Smooth muscle cell (in vitro differentiated cells): Measurements from ENCODE around the gene PCYT1A. TPM values are rescaled to one million over a fixed set of nuclear protein-coding genes. Genes with fewer than 3 reads are reported as not detected.
"Not testable (repeated sequence)": the region's sequence is repeated elsewhere in the genome, so short reads cannot be mapped to it uniquely, and the experiment has no call there.

Experiments used
- DNase-seq: peaks from one replicate; lab custom pipeline; 2025; ENCODE audit not compliant: unreplicated experiment; lab: John Stamatoyannopoulos, UW
- H2AFZ ChIP-seq: fragments of 200-600 bp; sonication (generic); 2 replicates; pipeline ENCODE4 v1.6.0; 2016; ENCODE audit warnings: antibody characterized with exemption, low read depth, mild to moderate bottlenecking
- H3F3A ChIP-seq: fragments of 200-600 bp; sonication (generic); 2 replicates; pipeline ENCODE4 v1.6.0; 2017; ENCODE audit warnings: antibody characterized with exemption, low read depth
- H3K27ac ChIP-seq: fragments of 200-600 bp; sonication (generic); 2 replicates; pipeline ENCODE4 v1.5.1; 2016; ENCODE audit warnings: low read depth, mild to moderate bottlenecking
- H3K27me3 ChIP-seq: fragments of 200-600 bp; sonication (generic); 2 replicates; pipeline ENCODE4 v1.6.1; 2016; ENCODE audit warnings: low read depth, mild to moderate bottlenecking
- H3K36me3 ChIP-seq: fragments of 200-600 bp; sonication (generic); 2 replicates; pipeline ENCODE4 v1.5.1; 2016; ENCODE audit warnings: low read depth
- H3K4me1 ChIP-seq: fragments of 200-600 bp; sonication (generic); 2 replicates; pipeline ENCODE4 v1.5.1; 2016; ENCODE audit warnings: low read depth
- H3K4me2 ChIP-seq: fragments of 200-600 bp; sonication (generic); 2 replicates; pipeline ENCODE4 v1.6.0; 2016; ENCODE audit warnings: mild to moderate bottlenecking
- H3K4me3 ChIP-seq: fragments of 200-600 bp; sonication (generic); 2 replicates; pipeline ENCODE4 v1.5.1; 2016; ENCODE audit warnings: mild to moderate bottlenecking
- H3K79me2 ChIP-seq: fragments of 200-600 bp; sonication (generic); 2 replicates; pipeline ENCODE4 v1.6.0; 2016; ENCODE audit warnings: low read depth, mild to moderate bottlenecking
- H3K9ac ChIP-seq: fragments of 200-600 bp; sonication (generic); 2 replicates; pipeline ENCODE4 v1.6.0; 2016; ENCODE audit warnings: low read depth
- H3K9me3 ChIP-seq: fragments of 200-600 bp; sonication (generic); replicated peaks from 2 replicates; pipeline ENCODE4 v1.5.1; 2016; ENCODE audit warnings: low read depth
- H4K20me1 ChIP-seq: fragments of 200-600 bp; sonication (generic); 2 replicates; pipeline ENCODE4 v1.6.0; 2016; ENCODE audit warnings: low read depth
- CTCF ChIP-seq: fragments of 200-600 bp; sonication (generic); IDR thresholded peaks from 2 replicates; pipeline ENCODE4 v1.5.1; 2017; ENCODE audit warnings: borderline replicate concordance, mild to moderate bottlenecking, antibody characterized with exemption; ENCODE audit not compliant: insufficient read depth, poor library complexity, severe bottlenecking
- WGBS: methylation state at CpG from one replicate; pipeline ENCODE4 v1.1.7; 2016; ENCODE audit warnings: low lambda C conversion rate; 5-methylcytosine and 5-hydroxymethylcytosine counted together
- polyA plus RNA-seq: library from polyadenylated mRNA; unstranded; fragments of >200 nt; fragmentation: Nextera tagmentation; extraction: Ambion mirVana; gene quantifications from 2 replicates; pipeline ENCODE4 v1.2.1, GENCODE V29; 2016
- total RNA-seq: library from RNA; depleted of rRNA; stranded (reverse); fragments of >200 nt; gene quantifications from 2 replicates; pipeline ENCODE4 v1.2.3, GENCODE V29; 2014

Gene PCYT1A
- total and polyA plus RNA-seq, 2 experiments from 2014 or later = 19.7 to 68.3 TPM

GRCh38 chr3:196251918-196252317, 35.6 kb downstream of the PCYT1A start:
- no peak overlapping the region for H3K27ac ChIP-seq
- H3K4me2 ChIP-seq = no peak overlapping the region
- no peaks in the 10 kb centered on the region for H3K4me1 ChIP-seq
- 98% methylated on average over 16 of the region's 16 CpGs for WGBS
- H3K4me3 ChIP-seq = no peak overlapping the region
- no peaks in the 10 kb centered on the region for H3K27me3 ChIP-seq
- no peaks in the 10 kb centered on the region for H3K9me3 ChIP-seq
- H2AFZ ChIP-seq = no peak overlapping the region
- DNase-seq = no peak
- peaks cover 27% of the 10 kb centered on the region for H4K20me1 ChIP-seq
- H3F3A ChIP-seq = no peaks in the 10 kb centered on the region
- H3K79me2 ChIP-seq = peaks cover 16% of the 10 kb centered on the region
- TF ChIP-seq CTCF = no peak
- no peak overlapping the region for H3K9ac ChIP-seq
- H3K36me3 ChIP-seq = peaks cover 8% of the 10 kb centered on the region

DNA sequence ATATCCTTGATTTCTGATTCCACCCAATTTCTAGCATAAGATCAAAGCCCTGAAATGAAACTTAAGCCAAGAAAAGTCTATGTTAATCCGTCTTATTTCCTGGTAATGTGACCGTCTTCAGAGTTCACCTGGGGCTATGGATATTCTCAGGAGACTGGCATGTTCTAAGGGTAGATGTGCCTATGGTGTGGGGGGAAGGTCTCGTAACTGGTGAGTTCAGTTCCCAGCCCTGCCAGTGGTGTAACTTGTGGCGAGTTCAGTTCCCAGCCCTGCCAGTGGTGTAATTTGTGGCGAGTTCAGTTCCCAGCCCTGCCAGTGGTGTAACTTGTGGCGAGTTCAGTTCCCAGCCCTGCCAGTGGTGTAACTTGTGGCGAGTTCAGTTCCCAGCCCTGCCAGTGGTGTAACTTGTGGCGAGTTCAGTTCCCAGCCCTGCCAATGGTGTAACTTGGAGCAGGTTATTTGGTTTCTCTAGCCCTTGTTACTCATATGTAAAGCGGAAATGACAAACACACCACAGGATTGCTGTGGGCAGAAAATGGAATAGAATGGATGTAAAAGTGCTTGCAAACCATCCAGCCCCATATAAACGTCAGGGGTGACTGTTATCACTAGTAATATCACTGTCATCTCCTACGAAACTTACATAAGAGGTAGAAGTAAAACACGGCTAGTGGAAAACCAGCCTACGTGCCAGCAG, 40.8 kb downstream of the PCYT1A start:
- no peak for DNase-seq
- no peaks in the 10 kb centered on the region for H3F3A ChIP-seq
- H3K27me3 ChIP-seq = no peaks in the 10 kb centered on the region
- TF ChIP-seq CTCF = no peak
- peaks cover 8% of the 10 kb centered on the region for H3K36me3 ChIP-seq
- no peak overlapping the region for H2AFZ ChIP-seq
- H3K4me1 ChIP-seq = no peaks in the 10 kb centered on the region
- H3K79me2 ChIP-seq = peaks cover 5% of the 10 kb centered on the region
- H3K4me3 ChIP-seq = no peak overlapping the region
- H3K27ac ChIP-seq = no peak overlapping the region
- no peak overlapping the region for H3K9ac ChIP-seq
- H3K9me3 ChIP-seq = no peaks in the 10 kb centered on the region
- H4K20me1 ChIP-seq = peaks cover 19% of the 10 kb centered on the region
- H3K4me2 ChIP-seq = no peak overlapping the region
- WGBS = 95% methylated on average over 13 of the region's 13 CpGs

DNA sequence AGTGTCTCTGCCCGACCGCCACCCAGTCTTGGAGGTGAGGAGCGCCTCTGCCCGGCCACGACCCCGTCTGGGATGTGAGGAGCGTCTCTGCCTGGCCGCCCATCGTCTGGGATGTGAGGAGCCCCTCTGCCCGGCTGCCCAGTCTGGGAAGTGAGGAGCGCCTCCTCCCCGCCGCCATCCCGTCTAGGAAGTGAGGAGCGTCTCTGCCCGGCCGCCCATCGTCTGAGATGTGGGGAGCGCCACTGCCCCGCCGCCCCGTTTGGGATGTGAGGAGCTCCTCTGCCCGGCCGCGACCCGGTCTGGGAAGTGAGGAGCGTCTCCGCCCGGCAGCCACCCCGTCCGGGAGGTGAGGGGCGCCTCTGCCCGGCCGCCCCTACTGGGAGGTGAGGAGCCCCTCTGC, 43.4 kb downstream of the PCYT1A start:
- H3K36me3 ChIP-seq = peaks cover 17% of the 10 kb centered on the region
- 98% methylated on average over 34 of the region's 34 CpGs for WGBS

DNA sequence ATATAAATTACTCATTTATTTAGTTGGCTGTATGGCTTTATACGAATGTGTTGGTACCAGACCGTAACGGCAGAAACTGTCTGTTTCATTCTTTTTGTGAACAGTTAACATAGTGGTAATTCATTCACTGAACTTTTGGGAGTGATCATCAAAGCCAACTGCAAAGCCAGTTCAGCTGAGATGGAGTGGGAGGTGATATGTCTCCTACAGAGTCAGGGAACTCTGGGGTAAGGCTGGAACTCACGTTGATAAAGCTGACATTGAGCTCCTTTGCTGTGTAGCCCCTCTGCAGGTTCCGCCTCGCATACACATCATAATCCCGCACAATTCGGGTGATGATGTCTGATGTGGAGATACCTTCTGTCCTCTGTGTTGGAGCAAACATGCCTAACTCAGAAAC, 45.8 kb downstream of the PCYT1A start:
- Histone ChIP-seq H3K4me3 (no peak overlapping the region), H3K9me3 (no peaks in the 10 kb centered on the region), H3K79me2 (no peaks in the 10 kb centered on the region), H3K9ac (no peak overlapping the region), H3K27ac (no peak overlapping the region), H3K27me3 (no peaks in the 10 kb centered on the region), H3K4me1 (no peaks in the 10 kb centered on the region), H3K36me3 (peaks cover 9% of the 10 kb centered on the region), H4K20me1 (no peaks in the 10 kb centered on the region), H3K4me2 (no peak overlapping the region), H2AFZ (no peak overlapping the region), H3F3A (no peaks in the 10 kb centered on the region)
- DNase-seq = no peak
- 92% methylated on average over 8 of the region's 8 CpGs for WGBS
- TF ChIP-seq CTCF = no peak

More for the DNA sequence above, 43.4 kb downstream of the PCYT1A start:
- H3K4me2 ChIP-seq, H3K27me3 ChIP-seq, DNase-seq, H3F3A ChIP-seq, H3K79me2 ChIP-seq, H3K4me1 ChIP-seq, H3K4me3 ChIP-seq, H3K9ac ChIP-seq, H4K20me1 ChIP-seq, H2AFZ ChIP-seq, H3K9me3 ChIP-seq, H3K27ac ChIP-seq: not testable (repeated sequence)
